AG09319 (cell line): ENCODE results near the gene LENG9.

ENCODE experiments used
- DNase-seq: peaks from one replicate; pipeline ENCODE4 v3.0.0-alpha.2; 2010; ENCODE audit warnings: low read depth; ENCODE audit errors: extremely low read depth
- CTCF ChIP-seq: IDR thresholded peaks from 2 replicates; pipeline ENCODE4 v1.5.1; 2011; ENCODE audit warnings: low read depth, mild to moderate bottlenecking, inconsistent platforms, low read length, moderate library complexity

Gene LENG9

GRCh38 chr19:54435551-54436016 lies 28.0 kb downstream of the LENG9 start:
- no peak for TF ChIP-seq CTCF
- no peak for DNase-seq

DNA sequence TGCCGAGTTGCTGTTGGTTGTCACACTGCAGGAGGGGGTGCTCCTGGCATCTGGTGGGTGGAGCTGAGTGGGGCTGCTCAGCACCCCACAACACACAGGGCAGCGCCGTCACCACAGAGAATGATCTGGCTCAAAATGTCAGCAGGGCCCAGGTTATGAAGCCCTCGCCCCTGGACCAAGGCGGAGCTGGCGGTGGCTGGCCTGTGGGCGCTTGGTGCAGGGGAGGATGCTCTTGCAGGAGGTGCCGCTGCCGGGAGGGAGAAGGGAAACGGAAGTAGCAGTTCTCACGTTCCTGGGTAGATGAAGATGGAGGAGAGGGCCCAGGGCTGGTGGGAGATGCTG lies 28.7 kb downstream of the LENG9 start:
- no peak for DNase-seq
- TF ChIP-seq CTCF, result no peak

GRCh38 chr19:54434112-54434872 lies 29.3 kb downstream of the LENG9 start:
- no peak for TF ChIP-seq CTCF
- no peak for DNase-seq

GRCh38 chr19:54433697-54434096 lies 29.9 kb downstream of the LENG9 start:
- DNase-seq, result no peak
- no peak for TF ChIP-seq CTCF

DNA sequence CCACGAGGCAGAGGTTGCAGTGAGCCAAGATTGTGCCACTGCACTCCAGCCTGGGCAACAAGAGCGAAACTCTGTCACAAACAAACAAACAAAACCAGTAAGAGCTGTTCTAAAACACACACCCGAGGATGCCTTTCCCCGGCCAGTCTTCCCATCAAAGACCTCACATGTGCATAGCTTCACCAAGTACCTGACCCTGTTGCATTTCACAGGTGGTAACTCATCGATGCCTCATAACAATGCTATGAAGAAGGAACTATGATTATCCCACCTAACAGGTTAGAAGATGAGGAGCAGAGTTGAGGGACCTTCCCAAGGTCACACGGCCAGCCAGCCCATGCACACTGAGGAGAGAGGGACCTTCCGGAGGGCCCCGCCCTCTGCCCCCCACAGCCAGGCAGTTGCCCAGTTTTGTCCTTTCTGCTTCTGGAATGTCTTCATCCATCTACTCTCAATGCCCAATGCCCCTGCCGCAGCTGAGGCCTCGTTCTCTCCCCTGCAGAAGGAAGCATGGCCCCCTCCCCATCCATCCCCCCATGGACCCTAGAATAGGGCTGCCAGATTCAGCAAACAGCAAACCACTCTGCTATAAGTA lies 31.3 kb downstream of the LENG9 start:
- DNase-seq, result no peak
- TF ChIP-seq CTCF, result no peak

DNA sequence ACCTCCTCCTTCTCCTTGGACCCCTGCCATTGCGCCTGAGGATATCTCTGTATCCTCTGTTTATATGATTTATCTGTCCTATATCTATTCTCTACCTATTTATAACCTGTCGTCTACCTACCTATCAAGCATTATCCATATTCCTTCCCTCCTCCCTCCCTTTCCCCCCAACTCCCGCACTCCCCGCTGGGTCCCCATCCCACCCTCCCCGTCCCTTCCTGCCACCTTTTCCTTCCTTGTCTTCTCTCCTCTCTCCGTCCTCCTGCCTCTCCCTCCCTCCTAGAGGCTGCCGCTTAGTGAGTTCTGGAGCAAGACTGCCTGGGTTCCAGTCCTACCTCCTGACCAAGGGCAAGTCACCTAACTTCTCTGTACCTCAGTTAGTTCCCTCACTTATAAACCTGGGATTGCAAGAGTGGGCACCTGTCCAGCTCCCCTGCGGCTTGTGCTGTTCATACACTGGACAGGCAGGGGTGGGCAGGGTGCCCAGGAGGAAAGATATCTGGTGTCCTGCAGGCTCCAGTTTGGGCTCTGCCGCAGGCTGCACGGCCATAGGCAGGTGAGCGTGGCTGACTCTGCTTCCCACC lies 32.2 kb downstream of the LENG9 start:
- no peak for TF ChIP-seq CTCF
- DNase-seq, result no peak

DNA sequence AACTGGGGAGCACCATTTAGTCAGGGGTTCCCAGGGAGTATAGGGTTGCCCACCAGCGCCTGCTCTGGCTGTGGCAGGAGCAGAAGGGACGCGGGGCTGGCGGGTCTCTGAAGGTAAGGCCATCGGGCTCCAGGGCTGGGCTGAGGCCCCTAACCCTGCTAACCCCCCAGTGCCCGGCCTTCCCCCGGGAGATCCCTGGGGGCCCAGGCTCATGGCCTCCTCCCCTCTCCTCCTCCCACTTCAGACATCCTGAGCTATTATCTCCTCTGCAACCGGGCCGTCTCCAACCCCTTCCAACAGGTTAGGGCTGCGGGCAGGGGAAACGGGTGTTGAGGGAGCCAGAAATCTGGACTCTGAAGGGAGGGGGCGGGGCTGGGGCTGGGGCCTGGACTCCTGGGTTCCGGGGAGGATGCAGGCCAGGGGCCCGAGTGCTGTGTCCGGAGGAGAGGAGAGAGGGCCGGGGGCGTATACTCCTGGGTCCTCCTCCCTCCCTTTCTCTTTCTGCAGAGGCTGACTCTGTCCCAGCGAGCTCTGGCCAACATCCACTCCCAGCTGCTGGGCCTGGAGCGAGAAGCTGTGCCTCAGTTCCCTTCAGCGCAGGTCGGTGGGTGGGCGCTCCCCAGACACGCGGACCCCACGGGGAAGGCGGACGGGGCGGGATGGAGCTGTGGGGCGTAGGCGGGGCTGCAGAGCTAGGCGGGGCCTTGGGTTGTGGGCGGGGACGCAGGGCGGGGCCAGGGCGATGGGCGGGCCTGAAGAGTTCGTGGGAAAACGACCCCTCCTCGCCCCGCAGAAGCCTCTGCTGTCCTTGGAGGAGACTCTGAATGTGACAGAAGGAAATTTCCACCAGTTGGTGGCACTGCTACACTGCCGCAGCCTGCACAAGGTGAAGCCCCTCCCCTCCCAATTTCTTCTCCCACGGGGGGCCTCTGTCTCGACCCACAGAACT lies 33.0 kb downstream of the LENG9 start:
- DNase-seq, result no peak
- no peak; the same call in 1 of the 2 replicates for TF ChIP-seq CTCF
